GM12878 (cell line): ENCODE measurements around the gene GALNT11. TPM values are rescaled to one million over a fixed set of nuclear protein-coding genes. Genes with fewer than 3 reads are reported as not detected.

Experiments
- ATAC-seq: fragments of 200-7000 bp; cut with Tn5 transposase; 3 replicates; pipeline ENCODE4 v1.9.1; 2020; ENCODE audit warnings: mild to moderate bottlenecking, moderate library complexity
- BruUV-seq: library from RNA; stranded (reverse); fragments of 400-500 nt; replicated peaks from 2 replicates; lab custom pipeline; 2021; lab: Mats Ljungman, UMichigan
- CTCF ChIA-PET: fragments of 300-600 bp; sonication (Branson Sonifier 250); formaldehyde crosslinking; extraction: SDS; loops from one replicate; lab custom pipeline; 2021; ENCODE audit warnings: inconsistent platforms; lab: Yijun Ruan, JAX
- POLR2A ChIA-PET: fragments of 350-600 bp; formaldehyde crosslinking; extraction: SDS; loops from one replicate; lab custom pipeline; 2021; ENCODE audit warnings: inconsistent platforms; lab: Charles Lee
- RAD21 ChIA-PET: fragments of 300-600 bp; sonication (Branson Sonifier 250); formaldehyde crosslinking; loops from one replicate; lab custom pipeline; 2023; ENCODE audit warnings: antibody characterized with exemption; ENCODE audit not compliant: unreplicated experiment; lab: Charles Lee
- SMC1A ChIA-PET: fragments of 300-600 bp; sonication (Branson Sonifier 250); formaldehyde crosslinking; loops from one replicate; lab custom pipeline; 2023; ENCODE audit not compliant: unreplicated experiment, uncharacterized antibody; lab: Charles Lee
- DNase-seq: peaks from one replicate; pipeline ENCODE4 v3.0.0-alpha.2; 2011; ENCODE audit warnings: low read depth, low spot score
- FAIRE-seq: peaks from 3 replicates; lab custom pipeline; 2011; peaks lifted over from hg19 to GRCh38; lab: Jason Lieb, UNC
- H2AFZ ChIP-seq: 2 replicates; pipeline ENCODE4 v1.6.0; 2011; ENCODE audit warnings: low read depth, low read length, control low read depth; ENCODE audit not compliant: control insufficient read depth
- H3K27ac ChIP-seq: 2 replicates; pipeline ENCODE4 v1.5.1; 2011; ENCODE audit warnings: control low read depth; ENCODE audit not compliant: control insufficient read depth, insufficient read depth
- H3K27me3 ChIP-seq, 2 experiments: replicated peaks in 1 of 2; 2 replicates each; pipeline versions ENCODE4 v1.6.0 to v1.6.1; 2011; ENCODE audit warnings: low read length in 1 of 2; ENCODE audit not compliant: control insufficient read depth in 2 of 2, insufficient read depth in 2 of 2
- H3K36me3 ChIP-seq, 2 experiments: 2 replicates each; pipeline ENCODE4 v1.5.1; 2011; ENCODE audit warnings: low read length in 1 of 2; ENCODE audit not compliant: control insufficient read depth in 2 of 2, insufficient read depth in 2 of 2
- H3K4me1 ChIP-seq: 2 replicates; pipeline ENCODE4 v1.6.1; 2011; ENCODE audit warnings: mild to moderate bottlenecking, low read length, moderate library complexity, mixed read lengths; ENCODE audit not compliant: control insufficient read depth, insufficient read depth
- H3K4me2 ChIP-seq: 2 replicates; pipeline ENCODE4 v1.6.0; 2011; ENCODE audit warnings: control low read depth; ENCODE audit not compliant: control insufficient read depth, insufficient read depth
- H3K4me3 ChIP-seq: fragments of 200-600 bp; sonication (generic); 2 replicates; pipeline ENCODE4 v1.5.1; 2016
- H3K79me2 ChIP-seq: 2 replicates; pipeline ENCODE4 v1.6.0; 2011; ENCODE audit warnings: low read length; ENCODE audit not compliant: control insufficient read depth, insufficient read depth
- H3K9ac ChIP-seq: 2 replicates; pipeline ENCODE4 v1.8.0; 2011; ENCODE audit warnings: low read length, control low read depth, mixed read lengths; ENCODE audit not compliant: control insufficient read depth, insufficient read depth
- H3K9me3 ChIP-seq: replicated peaks from 3 replicates; pipeline ENCODE4 v1.5.1; 2011; ENCODE audit warnings: mild to moderate bottlenecking, low read length; ENCODE audit not compliant: control insufficient read depth, insufficient read depth
- H4K20me1 ChIP-seq: 2 replicates; pipeline ENCODE4 v1.6.0; 2011; ENCODE audit not compliant: control insufficient read depth, insufficient read depth
- BMI1 ChIP-seq: fragments of 450-650 bp; IDR thresholded peaks from 2 replicates; pipeline ENCODE4 v1.6.1; 2016; ENCODE audit warnings: mild to moderate bottlenecking, moderate library complexity, borderline replicate concordance
- CBX5 ChIP-seq: sonication (generic); IDR thresholded peaks from 2 replicates; pipeline ENCODE4 v1.6.1; 2016; ENCODE audit warnings: low read depth, moderate library complexity, mild to moderate bottlenecking, inconsistent platforms
- CEBPB ChIP-seq, 2 experiments: fragments of 150-350 bp in 1 of 2; IDR thresholded peaks; 2 replicates each; pipeline ENCODE4 v1.6.1; 2012 to 2014; ENCODE audit warnings: low read depth in 2 of 2, low read length in 2 of 2, borderline replicate concordance in 1 of 2, inconsistent platforms in 1 of 2
- CREB1 ChIP-seq: IDR thresholded peaks from 2 replicates; pipeline ENCODE4 v1.6.1; 2012; ENCODE audit warnings: low read depth, mild to moderate bottlenecking, inconsistent platforms
- MXI1 ChIP-seq: fragments of 150-350 bp; IDR thresholded peaks from 2 replicates; pipeline ENCODE4 v1.6.1; 2011; ENCODE audit warnings: low read depth, mild to moderate bottlenecking, inconsistent platforms, low read length, improper control_type of control experiment
- NFIC ChIP-seq: IDR thresholded peaks from 2 replicates; pipeline ENCODE4 v1.6.1; 2012; ENCODE audit warnings: low read depth, mild to moderate bottlenecking, inconsistent platforms, low read length, moderate library complexity
- SMC3 ChIP-seq: IDR thresholded peaks from 2 replicates; pipeline ENCODE4 v1.6.1; 2011; ENCODE audit warnings: low read length, improper control_type of control experiment, borderline replicate concordance
- SREBF2 ChIP-seq: IDR thresholded peaks from 2 replicates; pipeline ENCODE4 v1.6.1; 2012; ENCODE audit warnings: mild to moderate bottlenecking, low read length
- STAT1 ChIP-seq: fragments of 450-650 bp; conservative IDR thresholded peaks from 2 replicates; pipeline ENCODE4 v1.6.1; 2014; ENCODE audit warnings: antibody characterized with exemption, mild to moderate bottlenecking
- STAT3 ChIP-seq: IDR thresholded peaks from 2 replicates; pipeline ENCODE4 v1.6.1; 2011; ENCODE audit warnings: low read depth, low read length, improper control_type of control experiment
- TCF7 ChIP-seq: IDR thresholded peaks from 2 replicates; pipeline ENCODE4 v1.6.1; 2014; ENCODE audit warnings: antibody characterized with exemption, borderline replicate concordance
- WGBS: methylation state at CpG from one replicate; pipeline ENCODE4 v1.1.6; 2016; ENCODE audit warnings: low lambda C conversion rate; ENCODE audit not compliant: insufficient replicate concordance, insufficient coverage; ENCODE audit errors: missing lambda C conversion rate; 5-methylcytosine and 5-hydroxymethylcytosine counted together
- in situ Hi-C: fragments of 300-500 bp; cut with MboI; formaldehyde crosslinking; loops from 9 replicates; pipeline ENCODE4 v1.14.3; 2018; ENCODE audit warnings: mixed read lengths
- intact Hi-C: fragments of 100-400 bp; cut with micrococcal nuclease; formaldehyde crosslinking; loops from one replicate; pipeline ENCODE4 v1.14.2; 2022; ENCODE audit not compliant: unreplicated experiment
- polyA plus RNA-seq, 11 experiments: library from polyadenylated mRNA; depleted of rRNA in 4 of 11; unstranded in 6 of 11; stranded (reverse) in 5 of 11; fragments of >200 nt; fragmentation: Nextera tagmentation in 4 of 11; fragmentation: Illumina TruSeq in 1 of 11; extraction: Ambion mirVana in 4 of 11; extraction: Trizol in 1 of 11; gene quantifications; 1 replicate in 1 of 11; 2 replicates in 10 of 11; pipeline versions ENCODE4 v1.2.1 to v1.2.3, GENCODE V29; 2011 to 2016; ENCODE audit warnings: inconsistent platforms in 2 of 11, missing spikeins in 2 of 11, low read depth in 1 of 11
- total RNA-seq, 4 experiments: library from RNA; depleted of rRNA in 3 of 4; stranded (reverse); fragments of >200 nt in 3 of 4; fragmentation: Illumina TruSeq in 1 of 4; extraction: Trizol in 1 of 4; gene quantifications; 2 replicates each; pipeline versions ENCODE4 v1.2.1 to v1.2.3, GENCODE V29; 2013 to 2021
- TF ChIP-seq, protein P1 (sequence below): IDR thresholded peaks from 2 replicates; pipeline ENCODE4 v1.6.1; 2011; ENCODE audit warnings: mild to moderate bottlenecking, low read depth, low read length, moderate library complexity; ENCODE audit not compliant: insufficient replicate concordance
- TF ChIP-seq, protein P2 (sequence below): fragments of 450-650 bp; formaldehyde crosslinking; IDR thresholded peaks from 2 replicates; pipeline ENCODE4 v1.5.0; 2022; ENCODE audit warnings: mild to moderate bottlenecking, missing genetic modification characterization

The GALNT11 gene
- total and polyA plus RNA-seq, 10 of the 15 experiments (the other 5 are each of a cell fraction or from before 2014, with no cell fraction given) = 2.0 to 9.5 (median 6.4) TPM

DNA sequence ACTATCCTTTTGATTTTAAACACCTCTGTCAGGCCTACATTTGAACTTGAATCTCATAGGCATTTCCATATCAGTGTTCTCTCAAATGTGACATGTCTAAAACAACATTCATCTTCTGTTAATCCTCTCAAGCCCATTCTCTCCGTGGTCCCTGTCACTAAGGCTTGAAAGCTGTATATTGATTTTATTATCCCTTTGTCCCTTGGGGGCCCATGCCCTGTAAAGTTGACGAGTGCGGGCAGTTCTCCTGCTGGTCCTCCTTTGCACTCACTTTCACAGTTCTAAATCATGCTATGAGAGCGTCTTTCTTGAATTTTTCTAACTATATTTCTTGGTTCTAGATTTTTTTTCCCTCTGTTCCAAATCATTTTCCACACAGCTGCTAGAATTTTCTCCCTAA lies 27.3 kb downstream of the GALNT11 start:
- Histone ChIP-seq H4K20me1 (no peaks in the 10 kb centered on the region), H2AFZ (no peak overlapping the region), H3K4me2 (no peak overlapping the region), H3K9me3 (no peaks in the 10 kb centered on the region), H3K27me3 (no peaks in the 10 kb centered on the region), H3K27ac (no peak overlapping the region), H3K9ac (no peak overlapping the region), H3K4me1 (no peaks in the 10 kb centered on the region), H3K79me2 (no peaks in the 10 kb centered on the region), H3K4me3 (no peak overlapping the region), H3K36me3 (no peaks in the 10 kb centered on the region)
- intact Hi-C loops = no loop called here
- ATAC-seq = no peak
- no TSS peak for BruUV-seq
- WGBS = 86% methylated on average over 4 of the region's 4 CpGs
- ChIA-PET SMC1A (no interaction called here), RAD21 (no interaction called here), POLR2A (no interaction called here), CTCF (no interaction called here)
- no peak for FAIRE-seq
- no peak for TF ChIP-seq STAT1
- no peak for TF ChIP-seq CREB1
- no peak for TF ChIP-seq SREBF2
- TF ChIP-seq BMI1 = no peak
- no peak for TF ChIP-seq SMC3
- no peak for TF ChIP-seq CBX5
- TF ChIP-seq, protein P1, sequence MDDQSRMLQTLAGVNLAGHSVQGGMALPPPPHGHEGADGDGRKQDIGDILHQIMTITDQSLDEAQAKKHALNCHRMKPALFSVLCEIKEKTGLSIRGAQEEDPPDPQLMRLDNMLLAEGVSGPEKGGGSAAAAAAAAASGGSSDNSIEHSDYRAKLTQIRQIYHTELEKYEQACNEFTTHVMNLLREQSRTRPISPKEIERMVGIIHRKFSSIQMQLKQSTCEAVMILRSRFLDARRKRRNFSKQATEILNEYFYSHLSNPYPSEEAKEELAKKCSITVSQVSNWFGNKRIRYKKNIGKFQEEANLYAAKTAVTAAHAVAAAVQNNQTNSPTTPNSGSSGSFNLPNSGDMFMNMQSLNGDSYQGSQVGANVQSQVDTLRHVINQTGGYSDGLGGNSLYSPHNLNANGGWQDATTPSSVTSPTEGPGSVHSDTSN = no peak
- TF ChIP-seq TCF7 = no peak
- TF ChIP-seq, protein P2, sequence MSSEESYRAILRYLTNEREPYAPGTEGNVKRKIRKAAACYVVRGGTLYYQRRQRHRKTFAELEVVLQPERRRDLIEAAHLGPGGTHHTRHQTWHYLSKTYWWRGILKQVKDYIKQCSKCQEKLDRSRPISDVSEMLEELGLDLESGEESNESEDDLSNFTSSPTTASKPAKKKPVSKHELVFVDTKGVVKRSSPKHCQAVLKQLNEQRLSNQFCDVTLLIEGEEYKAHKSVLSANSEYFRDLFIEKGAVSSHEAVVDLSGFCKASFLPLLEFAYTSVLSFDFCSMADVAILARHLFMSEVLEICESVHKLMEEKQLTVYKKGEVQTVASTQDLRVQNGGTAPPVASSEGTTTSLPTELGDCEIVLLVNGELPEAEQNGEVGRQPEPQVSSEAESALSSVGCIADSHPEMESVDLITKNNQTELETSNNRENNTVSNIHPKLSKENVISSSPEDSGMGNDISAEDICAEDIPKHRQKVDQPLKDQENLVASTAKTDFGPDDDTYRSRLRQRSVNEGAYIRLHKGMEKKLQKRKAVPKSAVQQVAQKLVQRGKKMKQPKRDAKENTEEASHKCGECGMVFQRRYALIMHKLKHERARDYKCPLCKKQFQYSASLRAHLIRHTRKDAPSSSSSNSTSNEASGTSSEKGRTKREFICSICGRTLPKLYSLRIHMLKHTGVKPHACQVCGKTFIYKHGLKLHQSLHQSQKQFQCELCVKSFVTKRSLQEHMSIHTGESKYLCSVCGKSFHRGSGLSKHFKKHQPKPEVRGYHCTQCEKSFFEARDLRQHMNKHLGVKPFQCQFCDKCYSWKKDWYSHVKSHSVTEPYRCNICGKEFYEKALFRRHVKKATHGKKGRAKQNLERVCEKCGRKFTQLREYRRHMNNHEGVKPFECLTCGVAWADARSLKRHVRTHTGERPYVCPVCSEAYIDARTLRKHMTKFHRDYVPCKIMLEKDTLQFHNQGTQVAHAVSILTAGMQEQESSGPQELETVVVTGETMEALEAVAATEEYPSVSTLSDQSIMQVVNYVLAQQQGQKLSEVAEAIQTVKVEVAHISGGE (CRISPR knock-in tag) = no peak
- TF ChIP-seq NFIC = no peak
- no peak for TF ChIP-seq CEBPB (IDR thresholded peaks at IDR 0.05; ENCODE audit: borderline replicate concordance in 1 of 2, low read depth in 2 of 2, low read length in 2 of 2)
- no peak for TF ChIP-seq STAT3
- no peak for TF ChIP-seq MXI1
- in situ Hi-C loops = no loop called here
- DNase-seq = no peak
